GM23338 (cell line): ENCODE results near the gene PCDHB14. TPM values are rescaled to one million over a fixed set of nuclear protein-coding genes. Genes with fewer than 3 reads are reported as not detected.
"Not testable (repeated sequence)": the region's sequence is repeated elsewhere in the genome, so short reads cannot be mapped to it uniquely, and the experiment has no call there.

ENCODE experiments used
- ATAC-seq: fragments of 200-7000 bp; cut with Tn5 transposase; 3 replicates; pipeline ENCODE4 v1.9.1; 2020
- DNase-seq: peaks from one replicate; pipeline ENCODE4 v3.0.0-alpha.2; 2015; ENCODE audit warnings: low spot score
- H2AFZ ChIP-seq: fragments of 200-600 bp; sonication (generic); 2 replicates; pipeline ENCODE4 v1.8.0; 2016; ENCODE audit warnings: antibody characterized with exemption, mild to moderate bottlenecking, moderate library complexity
- H3F3A ChIP-seq: fragments of 200-600 bp; sonication (generic); replicated peaks from 2 replicates; pipeline ENCODE4 v1.8.0; 2017; ENCODE audit warnings: antibody characterized with exemption, mixed run types, low read depth
- H3K27ac ChIP-seq: fragments of 200-600 bp; sonication (generic); 2 replicates; pipeline ENCODE4 v1.6.1; 2016; ENCODE audit warnings: low read depth
- H3K27me3 ChIP-seq: fragments of 200-600 bp; sonication (generic); 2 replicates; pipeline ENCODE4 v1.8.0; 2016; ENCODE audit warnings: mild to moderate bottlenecking, mixed run types, moderate library complexity; ENCODE audit not compliant: insufficient read depth
- H3K36me3 ChIP-seq: fragments of 200-600 bp; sonication (generic); 2 replicates; pipeline ENCODE4 v1.8.0; 2016; ENCODE audit warnings: mild to moderate bottlenecking; ENCODE audit not compliant: insufficient read depth
- H3K4me1 ChIP-seq: fragments of 200-600 bp; sonication (generic); 2 replicates; pipeline ENCODE4 v1.8.0; 2016; ENCODE audit warnings: mild to moderate bottlenecking, moderate library complexity; ENCODE audit not compliant: insufficient read depth
- H3K4me2 ChIP-seq: fragments of 200-600 bp; sonication (generic); 2 replicates; pipeline ENCODE4 v1.7.1; 2017; ENCODE audit warnings: mixed run types
- H3K4me3 ChIP-seq: fragments of 200-600 bp; sonication (generic); 2 replicates; pipeline ENCODE4 v1.6.1; 2016; ENCODE audit warnings: mixed run types
- H3K79me2 ChIP-seq: fragments of 200-600 bp; sonication (generic); replicated peaks from 2 replicates; pipeline ENCODE4 v1.8.0; 2017; ENCODE audit warnings: mild to moderate bottlenecking; ENCODE audit not compliant: insufficient read depth
- H3K9me2 ChIP-seq: fragments of 200-600 bp; sonication (generic); 2 replicates; pipeline ENCODE4 v1.8.0; 2017; ENCODE audit not compliant: insufficient read depth
- H4K20me1 ChIP-seq: fragments of 200-600 bp; sonication (generic); replicated peaks from 2 replicates; pipeline ENCODE4 v1.8.0; 2017; ENCODE audit warnings: mild to moderate bottlenecking; ENCODE audit not compliant: insufficient read depth
- H3K27ac Mint-ChIP-seq: 2 replicates; pipeline ENCODE4 v1.8.0; 2020; ENCODE audit warnings: inconsistent platforms, mild to moderate bottlenecking, moderate library complexity, mixed read lengths
- H3K27me3 Mint-ChIP-seq: 3 replicates; pipeline ENCODE4 v1.8.0; 2022; ENCODE audit warnings: low read depth, mild to moderate bottlenecking, moderate library complexity, mixed read lengths, inconsistent platforms; ENCODE audit not compliant: insufficient read depth, poor library complexity
- H3K36me3 Mint-ChIP-seq: 3 replicates; pipeline ENCODE4 v1.8.0; 2021; ENCODE audit warnings: low read depth, mild to moderate bottlenecking, inconsistent platforms, moderate library complexity, mixed read lengths
- H3K4me1 Mint-ChIP-seq: 3 replicates; pipeline ENCODE4 v1.8.0; 2020; ENCODE audit warnings: mild to moderate bottlenecking, inconsistent platforms, mixed read lengths
- H3K4me3 Mint-ChIP-seq: 3 replicates; pipeline ENCODE4 v1.8.0; 2021; ENCODE audit warnings: moderate library complexity, mild to moderate bottlenecking, inconsistent platforms, mixed read lengths
- H3K9me3 Mint-ChIP-seq: 3 replicates; pipeline ENCODE4 v1.8.0; 2020; ENCODE audit warnings: moderate library complexity, mild to moderate bottlenecking, inconsistent platforms, mixed read lengths
- CREB1 ChIP-seq: fragments of 250-450 bp; sonication (Bioruptor Pico); IDR thresholded peaks from 2 replicates; pipeline ENCODE4 v1.5.0; 2020; ENCODE audit warnings: low read depth, mild to moderate bottlenecking, moderate library complexity
- CTCF ChIP-seq, 2 experiments: fragments of 200-600 bp in 1 of 2; sonication (generic) in 1 of 2; conservative IDR thresholded peaks; 2 replicates each; pipeline versions ENCODE4 v1.5.1 to v1.6.1; 2016 to 2017; ENCODE audit warnings: antibody characterized with exemption in 2 of 2, low read depth in 2 of 2, mild to moderate bottlenecking in 2 of 2, moderate library complexity in 1 of 2
- EZH2phosphoT487 ChIP-seq: fragments of 200-600 bp; sonication (generic); IDR thresholded peaks from one replicate; pipeline ENCODE4 v1.8.1; 2018; ENCODE audit warnings: antibody characterized with exemption; ENCODE audit not compliant: unreplicated experiment
- POLR2AphosphoS5 ChIP-seq: IDR thresholded peaks from 2 replicates; pipeline ENCODE4 v1.6.1; 2016; ENCODE audit warnings: antibody characterized with exemption, low read depth
- ZNF114 ChIP-seq: fragments of 250-450 bp; sonication (Bioruptor Pico); IDR thresholded peaks from 2 replicates; pipeline ENCODE4 v1.5.0; 2020; ENCODE audit warnings: mild to moderate bottlenecking, moderate library complexity
- ZNF331 ChIP-seq: fragments of 250-450 bp; sonication (Bioruptor Pico); IDR thresholded peaks from 2 replicates; pipeline ENCODE4 v1.5.0; 2020; ENCODE audit warnings: low read depth, mild to moderate bottlenecking, moderate library complexity
- polyA plus RNA-seq: library from polyadenylated mRNA; unstranded; fragments of >200 nt; fragmentation: Nextera tagmentation; extraction: Ambion mirVana; gene quantifications from 2 replicates; pipeline ENCODE4 v1.2.1, GENCODE V29; 2016
- total RNA-seq: library from RNA; depleted of rRNA; stranded (reverse); fragments of >200 nt; shearing (Covaris generic); gene quantifications from 2 replicates; pipeline ENCODE4 v1.2.3, GENCODE V29; 2014

Gene PCDHB14
- total and polyA plus RNA-seq, 2 experiments from 2014 or later: 0.71 to 4.1 TPM

- no peak for TF ChIP-seq CTCF (conservative IDR thresholded peaks at IDR 0.05; ENCODE audit: low read depth in 2 of 2)
- TF ChIP-seq ZNF114: no peak
- TF ChIP-seq POLR2AphosphoS5: no peak
Observed at GRCh38 chr5:141236516-141237313, 13.6 kb downstream of the PCDHB14 start (continued).

GRCh38 chr5:141241496-141241895 is 18.4 kb downstream of the PCDHB14 start:
- Histone ChIP-seq H2AFZ (no peak overlapping the region), H3K4me3 (no peak overlapping the region), H3K9me2 (no peaks in the 10 kb centered on the region), H3K27ac (no peak overlapping the region), H3K36me3 (no peaks in the 10 kb centered on the region), H3K4me1 (peaks cover 12% of the 10 kb centered on the region; the same call in 1 of the 2 replicates), H3K4me2 (no peak overlapping the region), H3K27me3 (no peaks in the 10 kb centered on the region), H4K20me1 (no peaks in the 10 kb centered on the region), H3K79me2 (no peaks in the 10 kb centered on the region), H3F3A (no peaks in the 10 kb centered on the region)
- H3K4me1 Mint-ChIP-seq: peaks cover 7% of the 10 kb centered on the region; the same call in 2 of the 3 replicates
- H3K9me3 Mint-ChIP-seq: peaks cover 64% of the 10 kb centered on the region
- TF ChIP-seq ZNF331 (CRISPR knock-in tag) (no peak), EZH2phosphoT487 (no peak)
- H3K4me3 Mint-ChIP-seq: no peak overlapping the region
- H3K36me3 Mint-ChIP-seq: peaks cover 38% of the 10 kb centered on the region
- H3K27ac Mint-ChIP-seq: no peak overlapping the region
- no peak for ATAC-seq
- DNase-seq: no peak
- H3K27me3 Mint-ChIP-seq: peaks cover 9% of the 10 kb centered on the region

GRCh38 chr5:141245250-141245717 is 22.1 kb downstream of the PCDHB14 start, which contains the start of gene PCDHB15:
TSS of gene PCDHB15 (plus strand) at chr5:141245395. CDS start at chr5:141245579, 184 bp downstream.
- Histone ChIP-seq H3K4me2 (peak within 1 kb of the TSS; percentile 67), H3K27me3 (no peaks in the 10 kb centered on the region), H3K79me2 (no peaks in the 10 kb centered on the region), H3K4me3 (peak within 1 kb of the TSS; percentile 50), H3K27ac (peak within 1 kb of the TSS; percentile 18; the same call in 1 of the 2 replicates), H3K36me3 (no peaks in the 10 kb centered on the region), H3F3A (no peaks in the 10 kb centered on the region), H3K9me2 (peaks cover 4% of the 10 kb centered on the region; the same call in 1 of the 2 replicates), H4K20me1 (no peaks in the 10 kb centered on the region), H3K4me1 (peaks cover 5% of the 10 kb centered on the region; the same call in 1 of the 2 replicates), H2AFZ (peak within 1 kb of the TSS; percentile 76)
- Mint-ChIP-seq H3K36me3 (peaks cover 61% of the 10 kb centered on the region), H3K4me1 (peaks cover 5% of the 10 kb centered on the region; the same call in 2 of the 3 replicates), H3K27ac (peak within 1 kb of the TSS; percentile 86), H3K9me3 (peaks cover 75% of the 10 kb centered on the region), H3K27me3 (peaks cover 9% of the 10 kb centered on the region), H3K4me3 (peak within 1 kb of the TSS; percentile 70)
- DNase-seq (peak; percentile 92), ATAC-seq (peak; percentile 82)
- peak; percentile 18; the same call in 1 of the 2 replicates for TF ChIP-seq POLR2AphosphoS5
- no peak for TF ChIP-seq CREB1 (CRISPR knock-in tag)
- TF ChIP-seq CTCF (conservative IDR thresholded peaks at IDR 0.05; ENCODE audit: low read depth in 2 of 2): peak; percentile 84 to 97

- not testable (repeated sequence) for ATAC-seq, H3K4me3 Mint-ChIP-seq, H3K9me2 ChIP-seq, H3K27ac ChIP-seq, DNase-seq, H3K79me2 ChIP-seq, H4K20me1 ChIP-seq, H3K4me1 Mint-ChIP-seq, H3K4me3 ChIP-seq, H3K27me3 Mint-ChIP-seq, H3K27ac Mint-ChIP-seq, H3F3A ChIP-seq, H3K4me2 ChIP-seq, H3K36me3 ChIP-seq, H3K27me3 ChIP-seq, H2AFZ ChIP-seq
- Mint-ChIP-seq H3K36me3 (peaks cover 55% of the 10 kb centered on the region), H3K9me3 (peaks cover 76% of the 10 kb centered on the region)
- H3K4me1 ChIP-seq: peaks cover 18% of the 10 kb centered on the region
Observed at GRCh38 chr5:141246971-141247370, 23.8 kb downstream of the PCDHB14 start.

- H3K4me1 ChIP-seq: peaks cover 19% of the 10 kb centered on the region
- not testable (repeated sequence) for H4K20me1 ChIP-seq, H3K4me3 ChIP-seq, DNase-seq, H3K27ac Mint-ChIP-seq, H2AFZ ChIP-seq, H3F3A ChIP-seq, H3K9me2 ChIP-seq, H3K36me3 ChIP-seq, H3K4me3 Mint-ChIP-seq, H3K27me3 ChIP-seq, H3K27ac ChIP-seq, H3K4me2 ChIP-seq, H3K27me3 Mint-ChIP-seq, H3K79me2 ChIP-seq, H3K4me1 Mint-ChIP-seq, ATAC-seq
- Mint-ChIP-seq H3K36me3 (peaks cover 53% of the 10 kb centered on the region), H3K9me3 (peaks cover 74% of the 10 kb centered on the region)
Observed at GRCh38 chr5:141247434-141247833, 24.3 kb downstream of the PCDHB14 start.
